Thoracic aorta (tissue), 2 donors: ENCODE measurements around the gene ADARB2. TPM values are rescaled to one million over a fixed set of nuclear protein-coding genes. Genes with fewer than 3 reads are reported as not detected.

Experiments
- ATAC-seq: fragments of 150-250 bp; one replicate; pipeline ENCODE4 v1.8.0; 2017; ENCODE audit warnings: low read depth; ENCODE audit not compliant: insufficient number of reproducible peaks, low FRiP score
- DNase-seq: peaks from one replicate; pipeline ENCODE4 v3.0.0-alpha.2; 2020; ENCODE audit warnings: low spot score
- H3K27ac ChIP-seq, 2 donors: fragments of 200-600 bp; sonication (generic); 1 replicate in 1 of 2; 2 replicates in 1 of 2; pipeline ENCODE4 v1.5.1; 2016; ENCODE audit warnings: mild to moderate bottlenecking in 2 of 2, moderate library complexity in 2 of 2
- H3K27me3 ChIP-seq: fragments of 200-600 bp; sonication (generic); replicated peaks from 2 replicates; pipeline ENCODE4 v1.6.0; 2016; ENCODE audit warnings: mild to moderate bottlenecking; ENCODE audit not compliant: insufficient read depth
- H3K36me3 ChIP-seq: fragments of 200-600 bp; sonication (generic); one replicate; pipeline ENCODE4 v1.5.1; 2016
- H3K4me1 ChIP-seq, 2 donors: fragments of 200-600 bp; sonication (generic); 1 replicate in 1 of 2; 2 replicates in 1 of 2; pipeline versions ENCODE4 v1.5.1 to v1.6.0; 2016; ENCODE audit warnings: low read depth in 2 of 2, mild to moderate bottlenecking in 1 of 2; ENCODE audit not compliant: control insufficient read depth in 1 of 2
- H3K4me3 ChIP-seq: fragments of 200-600 bp; sonication (generic); 2 replicates; pipeline ENCODE4 v1.5.1; 2016; ENCODE audit warnings: mild to moderate bottlenecking
- H3K9me3 ChIP-seq: fragments of 200-600 bp; sonication (generic); 2 replicates; pipeline ENCODE4 v1.5.1; 2016
- CTCF ChIP-seq: fragments of 200-600 bp; sonication (generic); IDR thresholded peaks from one replicate; pipeline ENCODE4 v1.5.1; 2019; ENCODE audit warnings: antibody characterized with exemption
- total RNA-seq, 2 donors: library from RNA; depleted of rRNA; stranded (reverse); fragments of >200 nt; gene quantifications; one replicate each; pipeline versions ENCODE4 v1.1.0 to v1.2.3, GENCODE V29; 2016

Gene ADARB2
- 1 to 10 TPM in 1 of 2 donors, under 1 TPM in 1; 0.71 to 3.1 TPM for total RNA-seq

- Histone ChIP-seq H3K4me3 (peak within 1 kb of the TSS; percentile 11), H3K36me3 (no peaks in the 10 kb centered on the region), H3K9me3 (no peaks in the 10 kb centered on the region), H3K27ac (no peak within 1 kb of the TSS), H3K27me3 (peaks cover 6% of the 10 kb centered on the region), H3K4me1 (no peaks in the 10 kb centered on the region)
- no peak for TF ChIP-seq CTCF
- DNase-seq (no peak), ATAC-seq (no peak)
Observed at GRCh38 chr10:1737222-1738061, at the start of gene ADARB2. TSS of gene ADARB2 (minus strand) at chr10:1737525.

GRCh38 chr10:1785835-1786234 is 48.5 kb upstream of the ADARB2 start:
- TF ChIP-seq CTCF = no peak
- no peak for DNase-seq

GRCh38 chr10:1782841-1783240 is 45.5 kb upstream of the ADARB2 start:
- no peaks in the 10 kb centered on the region for H3K4me1 ChIP-seq
- H3K27ac ChIP-seq = no peak overlapping the region
- no peak for ATAC-seq
- no peak for DNase-seq
- H3K36me3 ChIP-seq = no peaks in the 10 kb centered on the region
- no peaks in the 10 kb centered on the region for H3K27me3 ChIP-seq
- TF ChIP-seq CTCF = no peak
- no peak overlapping the region for H3K4me3 ChIP-seq
- no peaks in the 10 kb centered on the region for H3K9me3 ChIP-seq

More at GRCh38 chr10:1785835-1786234, 48.5 kb upstream of the ADARB2 start:
- no peaks in the 10 kb centered on the region for H3K4me1 ChIP-seq
- no peaks in the 10 kb centered on the region for H3K27me3 ChIP-seq
- H3K9me3 ChIP-seq = no peaks in the 10 kb centered on the region
- no peak for ATAC-seq
- H3K4me3 ChIP-seq = no peak overlapping the region
- no peaks in the 10 kb centered on the region for H3K36me3 ChIP-seq
- H3K27ac ChIP-seq = no peak overlapping the region

GRCh38 chr10:1779796-1780195 is 42.5 kb upstream of the ADARB2 start:
- Histone ChIP-seq H3K27ac (no peak overlapping the region), H3K36me3 (no peaks in the 10 kb centered on the region), H3K4me1 (no peaks in the 10 kb centered on the region), H3K9me3 (no peaks in the 10 kb centered on the region), H3K27me3 (no peaks in the 10 kb centered on the region), H3K4me3 (no peak overlapping the region)
- no peak for TF ChIP-seq CTCF
- ATAC-seq (no peak), DNase-seq (no peak)

- Histone ChIP-seq H3K36me3 (no peaks in the 10 kb centered on the region), H3K27me3 (no peaks in the 10 kb centered on the region), H3K4me1 (no peaks in the 10 kb centered on the region), H3K4me3 (no peak overlapping the region), H3K9me3 (no peaks in the 10 kb centered on the region), H3K27ac (no peak overlapping the region)
- DNase-seq = no peak
- TF ChIP-seq CTCF = no peak
- no peak for ATAC-seq
Observed at GRCh38 chr10:1778375-1778969, 41.1 kb upstream of the ADARB2 start.
